Fibroblast of lung (primary cell): ENCODE data around the gene PTPDC1.

Source experiments
- EZH2 ChIP-seq: IDR thresholded peaks from 2 replicates; pipeline ENCODE4 v1.5.1; 2012; ENCODE audit warnings: low read length, control low read depth, mild to moderate bottlenecking; ENCODE audit errors: missing control alignments
- TF ChIP-seq, protein P1 (sequence below), 2 donors: IDR thresholded peaks in 1 of 2; conservative IDR thresholded peaks in 1 of 2; 1 replicate in 1 of 2; 2 replicates in 1 of 2; pipeline ENCODE4 v1.5.1; 2011 to 2012; ENCODE audit warnings: low read length in 2 of 2, control low read depth in 1 of 2, inconsistent platforms in 1 of 2, low read depth in 1 of 2, mild to moderate bottlenecking in 1 of 2

DNA sequence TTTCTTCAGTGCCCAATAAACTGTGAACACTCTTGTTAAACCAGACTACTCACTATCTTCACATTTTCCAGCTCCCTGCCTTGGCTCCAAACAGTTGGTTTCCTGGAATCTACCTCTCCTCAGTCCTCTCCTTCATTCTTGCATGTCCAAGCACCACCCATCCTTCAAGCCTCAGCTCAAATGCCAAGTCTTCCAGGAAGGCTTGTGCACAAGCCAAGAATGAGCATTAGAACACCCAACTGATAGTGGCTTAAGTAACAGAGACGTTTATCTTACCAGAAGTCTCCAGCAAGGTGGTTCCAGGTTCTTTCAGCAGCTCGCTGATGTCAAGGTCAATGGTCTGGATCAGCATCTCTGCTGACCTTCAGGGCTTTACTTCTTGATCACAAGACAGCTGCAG, 60.1 kb downstream of the PTPDC1 start:
- TF ChIP-seq, protein P1, sequence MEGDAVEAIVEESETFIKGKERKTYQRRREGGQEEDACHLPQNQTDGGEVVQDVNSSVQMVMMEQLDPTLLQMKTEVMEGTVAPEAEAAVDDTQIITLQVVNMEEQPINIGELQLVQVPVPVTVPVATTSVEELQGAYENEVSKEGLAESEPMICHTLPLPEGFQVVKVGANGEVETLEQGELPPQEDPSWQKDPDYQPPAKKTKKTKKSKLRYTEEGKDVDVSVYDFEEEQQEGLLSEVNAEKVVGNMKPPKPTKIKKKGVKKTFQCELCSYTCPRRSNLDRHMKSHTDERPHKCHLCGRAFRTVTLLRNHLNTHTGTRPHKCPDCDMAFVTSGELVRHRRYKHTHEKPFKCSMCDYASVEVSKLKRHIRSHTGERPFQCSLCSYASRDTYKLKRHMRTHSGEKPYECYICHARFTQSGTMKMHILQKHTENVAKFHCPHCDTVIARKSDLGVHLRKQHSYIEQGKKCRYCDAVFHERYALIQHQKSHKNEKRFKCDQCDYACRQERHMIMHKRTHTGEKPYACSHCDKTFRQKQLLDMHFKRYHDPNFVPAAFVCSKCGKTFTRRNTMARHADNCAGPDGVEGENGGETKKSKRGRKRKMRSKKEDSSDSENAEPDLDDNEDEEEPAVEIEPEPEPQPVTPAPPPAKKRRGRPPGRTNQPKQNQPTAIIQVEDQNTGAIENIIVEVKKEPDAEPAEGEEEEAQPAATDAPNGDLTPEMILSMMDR (conservative IDR thresholded peaks at IDR 0.05 in 1 of 2, IDR thresholded peaks at IDR 0.05 in 1 of 2; ENCODE audit: low read depth in 1 of 2, low read length in 2 of 2): no peak
- TF ChIP-seq EZH2: no peak
